Calu3 (cell line): ENCODE results near the gene PITPNB. TPM values are rescaled to one million over a fixed set of nuclear protein-coding genes. Genes with fewer than 3 reads are reported as not detected.

ENCODE experiments used
- BruUV-seq: library from RNA; stranded (reverse); fragments of 400-500 nt; replicated peaks from 2 replicates; lab custom pipeline; 2021; lab: Mats Ljungman, UMichigan
- CTCF ChIA-PET: fragments of 300-600 bp; sonication (Branson Sonifier 250); formaldehyde crosslinking; loops from one replicate; lab custom pipeline; 2022; ENCODE audit warnings: antibody characterized with exemption; lab: Charles Lee
- DNase-seq: peaks from one replicate; pipeline ENCODE4 v3.0.0; 2022
- H3K27ac Mint-ChIP-seq: one replicate; pipeline ENCODE4 v1.8.0; 2022; ENCODE audit warnings: mixed read lengths; ENCODE audit not compliant: unreplicated experiment
- H3K27me3 Mint-ChIP-seq: one replicate; pipeline ENCODE4 v1.8.0; 2022; ENCODE audit warnings: mixed read lengths; ENCODE audit not compliant: unreplicated experiment
- H3K36me3 Mint-ChIP-seq: one replicate; pipeline ENCODE4 v1.8.0; 2022; ENCODE audit warnings: mild to moderate bottlenecking, moderate library complexity, mixed read lengths; ENCODE audit not compliant: insufficient read depth, unreplicated experiment
- H3K4me1 Mint-ChIP-seq: one replicate; pipeline ENCODE4 v1.8.0; 2022; ENCODE audit warnings: mild to moderate bottlenecking, low read depth, mixed read lengths; ENCODE audit not compliant: unreplicated experiment
- H3K4me3 Mint-ChIP-seq: one replicate; pipeline ENCODE4 v1.8.0; 2022; ENCODE audit warnings: mild to moderate bottlenecking, low read depth, moderate library complexity, mixed read lengths; ENCODE audit not compliant: unreplicated experiment
- H3K9me3 Mint-ChIP-seq: one replicate; pipeline ENCODE4 v1.8.0; 2022; ENCODE audit warnings: low read depth, mixed read lengths; ENCODE audit not compliant: unreplicated experiment
- CTCF ChIP-seq: fragments of 200-600 bp; IDR thresholded peaks from one replicate; pipeline ENCODE4 v1.8.0; 2022; ENCODE audit warnings: antibody characterized with exemption; ENCODE audit not compliant: unreplicated experiment
- intact Hi-C: fragments of 100-400 bp; cut with micrococcal nuclease; formaldehyde crosslinking; loops from one replicate; pipeline ENCODE4 v1.10.0; 2022; ENCODE audit not compliant: unreplicated experiment
- total RNA-seq: library from RNA; stranded (reverse); gene quantifications from 2 replicates; pipeline ENCODE4 v1.2.3, GENCODE V29; 2022

The PITPNB gene
- total RNA-seq, 1 experiment from 2014 or later: 136 TPM

GRCh38 chr22:27919942-27920755 is 1.1 kb upstream of the PITPNB start:
- H3K27me3 Mint-ChIP-seq: no peaks in the 10 kb centered on the region
- TF ChIP-seq CTCF: no peak
- peaks cover 48% of the 10 kb centered on the region for H3K4me1 Mint-ChIP-seq
- BruUV-seq: no TSS peak
- peaks cover 58% of the 10 kb centered on the region for H3K36me3 Mint-ChIP-seq
- no peaks in the 10 kb centered on the region for H3K9me3 Mint-ChIP-seq
- CTCF ChIA-PET: interaction anchor here (0.8 to 1.5 kb wide), 3 partner anchors 8 to 89 kb away, joined by 3 to 4 read pairs (median 4); no protein-coding TSS in a partner anchor
- H3K27ac Mint-ChIP-seq: peak overlapping the region; percentile 55
- intact Hi-C loops: loop anchor here (5.0 kb wide), 1 partner anchor 53 kb away; no protein-coding TSS in a partner anchor
- DNase-seq: no peak
- H3K4me3 Mint-ChIP-seq: peak overlapping the region; percentile 74

- CTCF ChIA-PET: interaction anchor here (1.1 to 1.5 kb wide), 3 partner anchors 9 to 1112 kb away, joined by 3 to 7 read pairs (median 4); no protein-coding TSS in a partner anchor
- Mint-ChIP-seq H3K36me3 (peaks cover 56% of the 10 kb centered on the region), H3K4me3 (peak overlapping the region; percentile 74), H3K27me3 (no peaks in the 10 kb centered on the region), H3K4me1 (peaks cover 64% of the 10 kb centered on the region), H3K27ac (peak overlapping the region; percentile 55), H3K9me3 (no peaks in the 10 kb centered on the region)
- peak; percentile 67 for DNase-seq
- TF ChIP-seq CTCF: no peak
- intact Hi-C loops: loop anchor here (5.0 kb wide), 1 partner anchor 51 kb away; no protein-coding TSS in a partner anchor
- no TSS peak for BruUV-seq
These were observed 475 bp downstream of the PITPNB start for GRCh38 chr22:27918341-27919221.

GRCh38 chr22:27915986-27916385 is 3.1 kb downstream of the PITPNB start:
- Mint-ChIP-seq H3K4me3 (peak overlapping the region; percentile 47), H3K36me3 (peaks cover 65% of the 10 kb centered on the region), H3K27ac (peak overlapping the region; percentile 26), H3K9me3 (no peaks in the 10 kb centered on the region), H3K4me1 (peaks cover 66% of the 10 kb centered on the region), H3K27me3 (no peaks in the 10 kb centered on the region)
- intact Hi-C loops: loop anchor here (2.0 to 5.0 kb wide), 2 partner anchors 21 to 49 kb away; no protein-coding TSS in a partner anchor
- TF ChIP-seq CTCF: no peak
- CTCF ChIA-PET: no interaction called here
- no peak for DNase-seq
- no TSS peak for BruUV-seq

- peaks cover 52% of the 10 kb centered on the region for H3K4me1 Mint-ChIP-seq
- H3K9me3 Mint-ChIP-seq: no peaks in the 10 kb centered on the region
- intact Hi-C loops: no loop called here
- H3K4me3 Mint-ChIP-seq: no peak overlapping the region
- H3K36me3 Mint-ChIP-seq: peaks cover 63% of the 10 kb centered on the region
- no peaks in the 10 kb centered on the region for H3K27me3 Mint-ChIP-seq
- no peak overlapping the region for H3K27ac Mint-ChIP-seq
- no peak for TF ChIP-seq CTCF
- CTCF ChIA-PET: interaction anchor here (0.6 to 0.7 kb wide), 2 partner anchors 159 to 910 kb away, joined by 4 to 7 read pairs; no protein-coding TSS in a partner anchor
- DNase-seq: no peak
- no TSS peak for BruUV-seq
These were observed 5.8 kb downstream of the PITPNB start for GRCh38 chr22:27913162-27913741.
